ENCODE results near the gene ARL5C. TPM values are rescaled to one million over a fixed set of nuclear protein-coding genes. Genes with fewer than 3 reads are reported as not detected.

The ARL5C gene
- total and polyA plus RNA-seq, 4 donors, result not detected

GRCh38 chr17:39212195-39212810 lies 46.3 kb upstream of the ARL5C start:
- no peaks in the 10 kb centered on the region for H3K9me3 ChIP-seq (ENCODE audit: control insufficient read depth in 4 of 4, low read length in 3 of 4)
- H3K4me1 ChIP-seq (ENCODE audit: control insufficient read depth in 4 of 4, insufficient read depth in 4 of 4, low read length in 3 of 4), result peaks cover 0 to 5% (median 1%) of the 10 kb centered on the region in 4 donors
- DNase-seq (ENCODE audit: low spot score), result no peak
- 89% methylated on average over 11 of the region's 11 CpGs for WGBS
- no peaks in the 10 kb centered on the region for H3K36me3 ChIP-seq (ENCODE audit: control insufficient read depth in 4 of 4, insufficient read depth in 3 of 4, low read depth in 1 of 4, low read length in 3 of 4)
- H3K4me3 ChIP-seq (ENCODE audit: low read depth in 1 of 3, low read length in 3 of 3), result no peak overlapping the region
- no peak overlapping the region for H3K27ac ChIP-seq (ENCODE audit: low read depth in 1 of 2, low read length in 2 of 2)
- no peak overlapping the region for H3K9ac ChIP-seq (ENCODE audit: low read depth in 1 of 2, low read length in 2 of 2)
- no peak for TF ChIP-seq HNF4A (conservative IDR thresholded peaks at IDR 0.05)
- no peak for TF ChIP-seq YY1 (IDR thresholded peaks at IDR 0.05)
- no peak for TF ChIP-seq TAF1 (conservative IDR thresholded peaks at IDR 0.05)
- TF ChIP-seq REST (IDR thresholded peaks at IDR 0.05), result no peak
- no peak for TF ChIP-seq SP1 (IDR thresholded peaks at IDR 0.05)
- no peak for TF ChIP-seq RXRA (IDR thresholded peaks at IDR 0.05)
- TF ChIP-seq HNF4G (IDR thresholded peaks at IDR 0.05), result no peak
- TF ChIP-seq FOXA1 (IDR thresholded peaks at IDR 0.05), result no peak
- no peak for TF ChIP-seq NR2F2 (IDR thresholded peaks at IDR 0.05)
- no peak for TF ChIP-seq EGR1 (IDR thresholded peaks at IDR 0.05; ENCODE audit: low read depth in 2 of 2)
- TF ChIP-seq RAD21 (IDR thresholded peaks at IDR 0.05), result no peak
- TF ChIP-seq GABPA (IDR thresholded peaks at IDR 0.05 in 1 of 2, conservative IDR thresholded peaks at IDR 0.05 in 1 of 2), result no peak
- TF ChIP-seq ZBTB33 (IDR thresholded peaks at IDR 0.05), result no peak
- TF ChIP-seq, protein P1, sequence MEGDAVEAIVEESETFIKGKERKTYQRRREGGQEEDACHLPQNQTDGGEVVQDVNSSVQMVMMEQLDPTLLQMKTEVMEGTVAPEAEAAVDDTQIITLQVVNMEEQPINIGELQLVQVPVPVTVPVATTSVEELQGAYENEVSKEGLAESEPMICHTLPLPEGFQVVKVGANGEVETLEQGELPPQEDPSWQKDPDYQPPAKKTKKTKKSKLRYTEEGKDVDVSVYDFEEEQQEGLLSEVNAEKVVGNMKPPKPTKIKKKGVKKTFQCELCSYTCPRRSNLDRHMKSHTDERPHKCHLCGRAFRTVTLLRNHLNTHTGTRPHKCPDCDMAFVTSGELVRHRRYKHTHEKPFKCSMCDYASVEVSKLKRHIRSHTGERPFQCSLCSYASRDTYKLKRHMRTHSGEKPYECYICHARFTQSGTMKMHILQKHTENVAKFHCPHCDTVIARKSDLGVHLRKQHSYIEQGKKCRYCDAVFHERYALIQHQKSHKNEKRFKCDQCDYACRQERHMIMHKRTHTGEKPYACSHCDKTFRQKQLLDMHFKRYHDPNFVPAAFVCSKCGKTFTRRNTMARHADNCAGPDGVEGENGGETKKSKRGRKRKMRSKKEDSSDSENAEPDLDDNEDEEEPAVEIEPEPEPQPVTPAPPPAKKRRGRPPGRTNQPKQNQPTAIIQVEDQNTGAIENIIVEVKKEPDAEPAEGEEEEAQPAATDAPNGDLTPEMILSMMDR (IDR thresholded peaks at IDR 0.05; ENCODE audit: low read depth, low read length, missing input control), result no peak
- peaks cover 0 to 2% (median 0%) of the 10 kb centered on the region in 4 donors for H3K27me3 ChIP-seq (ENCODE audit: control insufficient read depth in 4 of 4, insufficient read depth in 4 of 4, low read length in 3 of 4)

GRCh38 chr17:39210093-39210434 lies 44.1 kb upstream of the ARL5C start:
- DNase-seq (ENCODE audit: low spot score), result no peak
- TF ChIP-seq RAD21 (IDR thresholded peaks at IDR 0.05), result no peak
- no peak for TF ChIP-seq FOXA2 (IDR thresholded peaks at IDR 0.05)
- TF ChIP-seq, protein P1 (IDR thresholded peaks at IDR 0.05; ENCODE audit: low read depth, low read length, missing input control), result no peak
- no peak for TF ChIP-seq YY1 (IDR thresholded peaks at IDR 0.05)
- no peak for TF ChIP-seq HNF4A (conservative IDR thresholded peaks at IDR 0.05)
- no peak for TF ChIP-seq GABPA (IDR thresholded peaks at IDR 0.05 in 1 of 2, conservative IDR thresholded peaks at IDR 0.05 in 1 of 2)
- no peak for TF ChIP-seq NR2F2 (IDR thresholded peaks at IDR 0.05)
- TF ChIP-seq TAF1 (conservative IDR thresholded peaks at IDR 0.05), result no peak
- H3K36me3 ChIP-seq (ENCODE audit: control insufficient read depth in 4 of 4, insufficient read depth in 3 of 4, low read depth in 1 of 4, low read length in 3 of 4), result peaks cover 0 to 3% (median 1%) of the 10 kb centered on the region in 4 donors
- H3K4me3 ChIP-seq (ENCODE audit: low read depth in 1 of 3, low read length in 3 of 3), result peak overlapping the region in 1 of 3 donors; percentile 22
- H3K9ac ChIP-seq (ENCODE audit: low read depth in 1 of 2, low read length in 2 of 2), result no peak overlapping the region
- H3K27me3 ChIP-seq (ENCODE audit: control insufficient read depth in 4 of 4, insufficient read depth in 4 of 4, low read length in 3 of 4), result peaks cover 0 to 2% (median 0%) of the 10 kb centered on the region in 4 donors
- H3K27ac ChIP-seq (ENCODE audit: low read depth in 1 of 2, low read length in 2 of 2), result no peak overlapping the region
- WGBS, result 13% methylated on average over 22 of the region's 22 CpGs
- H3K9me3 ChIP-seq (ENCODE audit: control insufficient read depth in 4 of 4, low read length in 3 of 4), result no peaks in the 10 kb centered on the region
- peaks cover 0 to 5% (median 1%) of the 10 kb centered on the region in 4 donors for H3K4me1 ChIP-seq (ENCODE audit: control insufficient read depth in 4 of 4, insufficient read depth in 4 of 4, low read length in 3 of 4)

All from liver (tissue), 9 donors.